Endodermal cell (in vitro differentiated cells): ENCODE measurements around the gene MRE11. TPM values are rescaled to one million over a fixed set of nuclear protein-coding genes. Genes with fewer than 3 reads are reported as not detected.

Experiments used
- DNase-seq: peaks from one replicate; pipeline ENCODE4 v3.0.0-alpha.2; 2017
- H3K27ac ChIP-seq: 2 replicates; pipeline ENCODE4 v1.5.1; 2013; ENCODE audit warnings: mild to moderate bottlenecking, low read depth, low read length, moderate library complexity
- H3K27me3 ChIP-seq: 2 replicates; pipeline ENCODE4 v1.6.1; 2013; ENCODE audit warnings: mild to moderate bottlenecking, low read length, moderate library complexity; ENCODE audit not compliant: insufficient read depth, control insufficient read depth, poor library complexity, severe bottlenecking
- H3K36me3 ChIP-seq: 2 replicates; pipeline ENCODE4 v1.7.0; 2013; ENCODE audit warnings: mild to moderate bottlenecking, low read length, moderate library complexity; ENCODE audit not compliant: control insufficient read depth, insufficient read depth
- H3K4me1 ChIP-seq: one replicate; pipeline ENCODE4 v1.7.0; 2013; ENCODE audit warnings: low read length; ENCODE audit not compliant: control insufficient read depth, insufficient read depth
- H3K4me3 ChIP-seq: 2 replicates; pipeline ENCODE4 v1.5.1; 2013; ENCODE audit warnings: mild to moderate bottlenecking, low read length, moderate library complexity
- H3K9ac ChIP-seq: 2 replicates; pipeline ENCODE4 v1.6.1; 2013; ENCODE audit warnings: mild to moderate bottlenecking, low read length, moderate library complexity; ENCODE audit not compliant: poor library complexity, severe bottlenecking; ENCODE audit errors: extremely low read depth
- H3K9me3 ChIP-seq: 2 replicates; pipeline ENCODE4 v1.6.1; 2013; ENCODE audit warnings: mild to moderate bottlenecking, low read length, moderate library complexity; ENCODE audit not compliant: control insufficient read depth
- H3K27ac Mint-ChIP-seq: 2 replicates; pipeline ENCODE4 v1.8.0; 2020; ENCODE audit warnings: mixed read lengths
- H3K27me3 Mint-ChIP-seq: 2 replicates; pipeline ENCODE4 v1.8.0; 2021; ENCODE audit warnings: mild to moderate bottlenecking, mixed read lengths; ENCODE audit not compliant: insufficient read depth
- H3K36me3 Mint-ChIP-seq: 2 replicates; pipeline ENCODE4 v1.8.0; 2020; ENCODE audit warnings: low read depth, mixed read lengths
- H3K4me1 Mint-ChIP-seq: 2 replicates; pipeline ENCODE4 v1.8.0; 2020; ENCODE audit warnings: mixed read lengths
- H3K4me3 Mint-ChIP-seq: 2 replicates; pipeline ENCODE4 v1.8.0; 2020; ENCODE audit warnings: mild to moderate bottlenecking, moderate library complexity, mixed read lengths
- H3K9me3 Mint-ChIP-seq: 2 replicates; pipeline ENCODE4 v1.8.0; 2020; ENCODE audit warnings: mild to moderate bottlenecking, mixed read lengths
- CTCF ChIP-seq: fragments of 200-600 bp; sonication (generic); conservative IDR thresholded peaks from 2 replicates; pipeline ENCODE4 v1.5.0; 2021; ENCODE audit warnings: antibody characterized with exemption, mild to moderate bottlenecking
- WGBS, 2 experiments: methylation state at CpG; one replicate each; pipeline versions ENCODE4 v1.1.5 to v1.1.7; 2013; ENCODE audit warnings: missing lambda C conversion rate in 2 of 2, mixed read lengths in 1 of 2; ENCODE audit not compliant: insufficient coverage in 1 of 2, insufficient read length in 1 of 2; 5-methylcytosine and 5-hydroxymethylcytosine counted together
- long read RNA-seq, 4 experiments: library from polyadenylated mRNA in 2 of 4; library from RNA in 1 of 4; library from capped mRNA in 1 of 4; stranded (forward) in 3 of 4; unstranded in 1 of 4; transcript quantifications; one replicate each; pipeline ENCODE4 v2.0.0, GENCODE V29; 2020 to 2021; ENCODE audit warnings: inconsistent platforms in 1 of 4
- polyA plus RNA-seq, 2 experiments: library from polyadenylated mRNA; stranded (reverse); fragments of 50-300 nt; gene quantifications; one replicate each; pipeline ENCODE4 v1.2.3, GENCODE V29; 2013
- total RNA-seq, 2 donors: library from RNA; stranded (reverse); fragmentation: NEBNext Ultra II Directional in 1 of 2; extraction: Animal tissue kit (Norgen Biotek cat#: 25700) in 1 of 2; gene quantifications; 2 replicates in 1 of 2; 3 replicates in 1 of 2; pipeline ENCODE4 v1.2.1, GENCODE V29; 2021

MRE11 gene
- 10 to 100 TPM; 38.1 to 43.5 TPM for total RNA-seq
- polyA plus RNA-seq (2013, experiment 1 of 2), result 24.4 TPM
- 22.0 TPM for polyA plus RNA-seq (2013, experiment 2 of 2)
- long read RNA-seq, experiment 1, partial matches to known transcripts, result 5 of 15 reads
- long read RNA-seq, experiment 1, other reads (novel, unspliced or antisense), result 10 of 15 reads
- long read RNA-seq, experiment 2, full-length matches to known transcripts, result 5 of 37 reads
- long read RNA-seq, experiment 2, partial matches to known transcripts, result 2 of 37 reads
- long read RNA-seq, experiment 2, other reads (novel, unspliced or antisense), result 30 of 37 reads
- long read RNA-seq, experiment 3, full-length matches to known transcripts, result 71 of 210 reads
- long read RNA-seq, experiment 3, partial matches to known transcripts, result 42 of 210 reads
- long read RNA-seq, experiment 3, other reads (novel, unspliced or antisense), result 97 of 210 reads
- long read RNA-seq, experiment 4, full-length matches to known transcripts, result 1 of 20 reads
- long read RNA-seq, experiment 4, partial matches to known transcripts, result 7 of 20 reads
- long read RNA-seq, experiment 4, other reads (novel, unspliced or antisense), result 12 of 20 reads

GRCh38 chr11:94493281-94494125, at the start of gene MRE11, which contains the start of gene ANKRD49:
TSS of gene MRE11 (minus strand) at chr11:94493844. CDS start at chr11:94492801, 1,043 bp downstream.
TSS of gene ANKRD49 (plus strand) at chr11:94493984. CDS start at chr11:94496694, 2,710 bp downstream.
- Mint-ChIP-seq H3K27ac (peak within 1 kb of the TSS; percentile 100), H3K4me3 (peak within 1 kb of the TSS; percentile 96), H3K27me3 (no peaks in the 10 kb centered on the region), H3K4me1 (peaks cover 12% of the 10 kb centered on the region), H3K9me3 (peaks cover 1% of the 10 kb centered on the region), H3K36me3 (peaks cover 21% of the 10 kb centered on the region)
- Histone ChIP-seq H3K9ac (peak within 1 kb of the TSS; percentile 96), H3K4me1 (no peaks in the 10 kb centered on the region), H3K27ac (peak within 1 kb of the TSS; percentile 92), H3K4me3 (peak within 1 kb of the TSS; percentile 95), H3K27me3 (no peaks in the 10 kb centered on the region), H3K36me3 (peaks cover 34% of the 10 kb centered on the region), H3K9me3 (no peaks in the 10 kb centered on the region)
- TF ChIP-seq CTCF, result no peak
- DNase-seq, result peak; percentile 99
- 0% methylated on average over 24 to 55 of the region's 55 CpGs for WGBS, 2 experiments

- peaks cover 30% of the 10 kb centered on the region for H3K27me3 ChIP-seq
- no peaks in the 10 kb centered on the region for H3K9me3 ChIP-seq
- WGBS, 2 experiments, result 21% methylated on average over 1 of the region's 1 CpG; no CpG with 5 or more reads in 1 of the 2 experiments
- TF ChIP-seq CTCF, result no peak
- no peaks in the 10 kb centered on the region for H3K4me1 ChIP-seq
- Mint-ChIP-seq H3K4me3 (no peak overlapping the region), H3K36me3 (no peaks in the 10 kb centered on the region), H3K27ac (no peak overlapping the region), H3K9me3 (no peaks in the 10 kb centered on the region), H3K4me1 (no peaks in the 10 kb centered on the region), H3K27me3 (peaks cover 23% of the 10 kb centered on the region)
- H3K4me3 ChIP-seq, result no peak overlapping the region
- H3K9ac ChIP-seq, result no peak overlapping the region
- no peak overlapping the region for H3K27ac ChIP-seq
- H3K36me3 ChIP-seq, result no peaks in the 10 kb centered on the region
- DNase-seq, result no peak
Measured at GRCh38 chr11:94539420-94539819, 45.8 kb upstream of the MRE11 start.

GRCh38 chr11:94537031-94537600, 43.5 kb upstream of the MRE11 start:
- no peak overlapping the region for H3K4me3 ChIP-seq
- H3K4me1 ChIP-seq, result no peaks in the 10 kb centered on the region
- 79 to 90% methylated on average over 2 to 3 of the region's 3 CpGs for WGBS, 2 experiments
- H3K4me1 Mint-ChIP-seq, result no peaks in the 10 kb centered on the region
- H3K36me3 ChIP-seq, result no peaks in the 10 kb centered on the region
- H3K27me3 Mint-ChIP-seq, result peaks cover 13% of the 10 kb centered on the region
- no peak overlapping the region for H3K9ac ChIP-seq
- peaks cover 18% of the 10 kb centered on the region for H3K27me3 ChIP-seq
- no peak overlapping the region for H3K27ac ChIP-seq
- H3K36me3 Mint-ChIP-seq, result no peaks in the 10 kb centered on the region
- H3K9me3 Mint-ChIP-seq, result no peaks in the 10 kb centered on the region
- no peak for DNase-seq
- H3K9me3 ChIP-seq, result no peaks in the 10 kb centered on the region
- H3K4me3 Mint-ChIP-seq, result no peak overlapping the region
- H3K27ac Mint-ChIP-seq, result no peak overlapping the region
- no peak for TF ChIP-seq CTCF
